KMS-11 (cell line): ENCODE measurements around the gene LMO7.

Experiments used
- H2AFZ ChIP-seq: fragments of 200-600 bp; sonication (generic); 2 replicates; pipeline ENCODE4 v1.6.1; 2016; ENCODE audit warnings: antibody characterized with exemption, mixed run types, low read depth
- H3K27ac ChIP-seq: fragments of 200-600 bp; sonication (generic); 2 replicates; pipeline ENCODE4 v1.6.1; 2016; ENCODE audit warnings: mild to moderate bottlenecking, mixed run types
- H3K27me3 ChIP-seq: fragments of 200-600 bp; sonication (generic); 2 replicates; pipeline ENCODE4 v1.6.1; 2017; ENCODE audit warnings: mild to moderate bottlenecking, low read depth, mixed run types, moderate library complexity; ENCODE audit not compliant: insufficient read depth
- H3K36me3 ChIP-seq: fragments of 200-600 bp; sonication (generic); 2 replicates; pipeline ENCODE4 v1.6.1; 2017; ENCODE audit warnings: mild to moderate bottlenecking, mixed run types; ENCODE audit not compliant: insufficient read depth
- H3K4me1 ChIP-seq: fragments of 200-600 bp; sonication (generic); 2 replicates; pipeline ENCODE4 v1.6.1; 2016; ENCODE audit warnings: mild to moderate bottlenecking, low read depth, mixed run types; ENCODE audit not compliant: poor library complexity, severe bottlenecking
- H3K4me2 ChIP-seq: fragments of 200-600 bp; sonication (generic); 2 replicates; pipeline ENCODE4 v1.7.0; 2016; ENCODE audit warnings: mild to moderate bottlenecking, mixed run types
- H3K4me3 ChIP-seq: fragments of 200-600 bp; sonication (generic); IDR thresholded peaks from 2 replicates; pipeline ENCODE4 v1.6.1; 2017; ENCODE audit warnings: low read depth, low read length, mixed read lengths; ENCODE audit not compliant: insufficient read depth
- H3K79me2 ChIP-seq: fragments of 200-600 bp; sonication (generic); 2 replicates; pipeline ENCODE4 v1.6.1; 2016; ENCODE audit warnings: low read depth, mixed run types; ENCODE audit not compliant: insufficient read depth
- H3K9ac ChIP-seq: fragments of 200-600 bp; sonication (generic); 2 replicates; pipeline ENCODE4 v1.6.1; 2016; ENCODE audit warnings: mild to moderate bottlenecking, mixed run types
- H4K20me1 ChIP-seq: fragments of 200-600 bp; sonication (generic); 2 replicates; pipeline ENCODE4 v1.6.1; 2016; ENCODE audit warnings: mild to moderate bottlenecking, mixed run types; ENCODE audit not compliant: insufficient read depth
- TF ChIP-seq, protein P1 (sequence below): fragments of 200-600 bp; sonication (generic); conservative IDR thresholded peaks from 2 replicates; pipeline ENCODE4 v1.6.1; 2017; ENCODE audit warnings: low read depth, mild to moderate bottlenecking, antibody characterized with exemption, low read length, moderate library complexity, mixed read lengths

The LMO7 gene

DNA sequence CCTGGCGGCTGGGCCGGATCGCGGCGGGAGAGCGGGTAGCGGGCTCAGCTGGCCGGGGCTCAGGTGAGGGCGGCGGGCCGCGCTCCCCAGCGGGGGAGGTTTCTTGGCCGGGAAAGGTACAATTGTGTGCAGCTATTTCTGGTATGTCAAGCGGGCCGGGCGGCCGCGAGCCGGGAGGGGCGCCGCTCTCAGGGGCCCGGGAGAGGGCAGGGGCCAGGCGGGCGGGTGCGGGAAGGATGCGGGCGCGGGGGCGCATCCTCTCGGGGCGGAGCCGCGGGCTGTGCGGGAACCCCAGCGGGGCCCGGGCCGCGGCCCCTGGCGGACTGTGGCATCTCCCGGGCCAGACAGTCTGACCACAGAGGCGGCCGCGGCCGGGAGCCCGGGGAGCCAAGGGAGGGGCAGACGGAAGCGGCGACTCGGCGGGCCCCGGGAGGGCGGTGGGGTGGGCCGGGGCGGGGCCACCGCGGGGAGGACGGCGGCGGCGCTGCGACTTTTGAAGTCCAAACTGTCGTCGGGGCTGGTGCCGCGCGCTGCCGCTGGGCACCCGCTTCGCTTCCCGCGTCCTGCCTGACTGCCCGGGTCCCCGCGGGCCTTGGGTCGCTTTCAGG, at the start of gene LMO7:
LMO7 (plus strand) TSS at position 503 of the 608 bp plus-strand sequence. CDS start 328 bp downstream, outside the sequence.
- Histone ChIP-seq H3K36me3 (no peaks in the 10 kb centered on the region), H3K4me1 (peaks cover 21% of the 10 kb centered on the region), H3K79me2 (no peaks in the 10 kb centered on the region), H3K4me3 (no peak within 1 kb of the TSS), H3K9ac (peak within 1 kb of the TSS; percentile 62; the same call in 1 of the 2 replicates), H3K4me2 (peak within 1 kb of the TSS; percentile 45), H3K27me3 (no peaks in the 10 kb centered on the region), H3K27ac (no peak within 1 kb of the TSS), H4K20me1 (no peaks in the 10 kb centered on the region), H2AFZ (peak within 1 kb of the TSS; percentile 59)
- TF ChIP-seq, protein P1, sequence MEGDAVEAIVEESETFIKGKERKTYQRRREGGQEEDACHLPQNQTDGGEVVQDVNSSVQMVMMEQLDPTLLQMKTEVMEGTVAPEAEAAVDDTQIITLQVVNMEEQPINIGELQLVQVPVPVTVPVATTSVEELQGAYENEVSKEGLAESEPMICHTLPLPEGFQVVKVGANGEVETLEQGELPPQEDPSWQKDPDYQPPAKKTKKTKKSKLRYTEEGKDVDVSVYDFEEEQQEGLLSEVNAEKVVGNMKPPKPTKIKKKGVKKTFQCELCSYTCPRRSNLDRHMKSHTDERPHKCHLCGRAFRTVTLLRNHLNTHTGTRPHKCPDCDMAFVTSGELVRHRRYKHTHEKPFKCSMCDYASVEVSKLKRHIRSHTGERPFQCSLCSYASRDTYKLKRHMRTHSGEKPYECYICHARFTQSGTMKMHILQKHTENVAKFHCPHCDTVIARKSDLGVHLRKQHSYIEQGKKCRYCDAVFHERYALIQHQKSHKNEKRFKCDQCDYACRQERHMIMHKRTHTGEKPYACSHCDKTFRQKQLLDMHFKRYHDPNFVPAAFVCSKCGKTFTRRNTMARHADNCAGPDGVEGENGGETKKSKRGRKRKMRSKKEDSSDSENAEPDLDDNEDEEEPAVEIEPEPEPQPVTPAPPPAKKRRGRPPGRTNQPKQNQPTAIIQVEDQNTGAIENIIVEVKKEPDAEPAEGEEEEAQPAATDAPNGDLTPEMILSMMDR = no peak

DNA sequence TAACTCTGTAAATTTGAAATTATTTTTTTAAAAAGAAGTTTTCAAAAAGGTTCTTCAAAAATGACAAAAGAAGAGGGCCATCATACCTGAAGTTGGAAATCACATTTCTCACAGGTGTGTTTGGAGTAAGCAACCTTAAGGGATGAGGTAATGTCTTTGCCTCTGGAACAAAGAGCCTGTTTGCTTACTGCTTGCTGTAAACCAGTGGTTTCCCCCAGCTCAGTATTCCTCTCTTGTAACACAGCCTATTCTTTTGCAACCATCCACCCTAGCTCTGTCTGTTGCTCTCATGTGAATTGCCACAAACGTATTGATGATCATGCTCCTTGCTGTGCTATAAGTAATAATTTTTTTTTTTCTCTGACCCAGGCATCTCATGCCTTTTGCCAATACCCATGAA, 48.5 kb upstream of the LMO7 start:
- H3K9ac ChIP-seq = no peak overlapping the region
- no peaks in the 10 kb centered on the region for H3K27me3 ChIP-seq
- H3K36me3 ChIP-seq = no peaks in the 10 kb centered on the region
- H2AFZ ChIP-seq = no peak overlapping the region
- no peaks in the 10 kb centered on the region for H4K20me1 ChIP-seq
- TF ChIP-seq, protein P1 = no peak
- H3K4me2 ChIP-seq = no peak overlapping the region
- no peak overlapping the region for H3K4me3 ChIP-seq
- no peak overlapping the region for H3K27ac ChIP-seq
- H3K79me2 ChIP-seq = no peaks in the 10 kb centered on the region
- no peaks in the 10 kb centered on the region for H3K4me1 ChIP-seq

DNA sequence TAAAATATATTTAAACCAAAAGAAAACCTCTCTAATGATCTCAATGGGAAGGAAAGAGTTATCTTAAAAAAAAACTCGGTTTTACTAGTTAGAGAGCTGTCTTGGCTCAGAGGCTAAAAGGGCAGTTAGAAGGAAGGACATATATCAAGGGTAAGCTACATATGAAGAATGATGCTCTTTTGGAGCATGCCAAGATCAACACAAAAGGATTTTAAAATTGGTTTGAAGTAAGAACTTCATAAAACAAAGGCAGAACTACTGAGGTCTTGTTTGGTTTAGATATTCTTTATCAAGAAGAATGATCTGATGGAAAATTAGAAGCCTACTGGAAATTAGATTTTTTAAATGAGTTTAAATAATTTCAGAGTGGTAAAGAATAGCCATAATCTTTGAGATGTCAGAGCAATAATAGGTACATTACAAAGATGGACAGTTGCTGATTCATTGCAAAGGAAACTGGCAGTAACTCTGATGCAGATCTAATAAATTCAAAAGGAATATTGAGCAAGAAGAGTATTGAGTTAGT, 39.4 kb upstream of the LMO7 start:
- Histone ChIP-seq H3K4me3 (no peak overlapping the region), H3K4me2 (no peak overlapping the region), H3K36me3 (no peaks in the 10 kb centered on the region), H3K4me1 (no peaks in the 10 kb centered on the region), H2AFZ (no peak overlapping the region), H3K9ac (no peak overlapping the region), H3K27me3 (no peaks in the 10 kb centered on the region), H3K27ac (no peak overlapping the region), H3K79me2 (no peaks in the 10 kb centered on the region), H4K20me1 (no peaks in the 10 kb centered on the region)
- TF ChIP-seq, protein P1 = no peak

DNA sequence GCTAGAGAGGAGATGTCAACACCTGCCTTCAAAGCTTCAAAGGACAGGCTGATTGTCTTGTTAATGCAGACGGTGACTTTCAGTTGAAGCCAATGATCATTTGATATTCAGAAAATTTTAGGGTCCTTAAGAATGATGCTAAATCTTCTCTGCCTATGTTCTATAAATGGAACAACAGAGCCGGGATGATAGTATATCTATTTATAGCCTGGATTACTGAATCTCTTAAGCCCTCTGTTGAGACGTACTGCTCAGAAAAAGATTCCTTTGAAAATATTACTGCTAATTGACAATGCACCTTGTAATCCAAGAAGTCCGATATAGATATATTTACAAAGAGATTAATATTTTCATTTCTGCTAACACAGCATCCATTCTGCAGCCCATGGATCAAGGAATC, 35.8 kb upstream of the LMO7 start:
- Histone ChIP-seq H3K36me3 (no peaks in the 10 kb centered on the region), H3K9ac (no peak overlapping the region), H3K4me3 (no peak overlapping the region), H2AFZ (no peak overlapping the region), H3K4me2 (no peak overlapping the region), H3K27ac (no peak overlapping the region), H3K79me2 (no peaks in the 10 kb centered on the region), H3K27me3 (no peaks in the 10 kb centered on the region), H3K4me1 (no peaks in the 10 kb centered on the region), H4K20me1 (no peaks in the 10 kb centered on the region)
- TF ChIP-seq, protein P1 = no peak
